ENCODE data around the gene ZBTB40. TPM values are rescaled to one million over a fixed set of nuclear protein-coding genes. Genes with fewer than 3 reads are reported as not detected.

Gene ZBTB40
- total RNA-seq, 6 experiments from 2014 or later = 8.8 to 12.2 (median 10.7) TPM

DNA sequence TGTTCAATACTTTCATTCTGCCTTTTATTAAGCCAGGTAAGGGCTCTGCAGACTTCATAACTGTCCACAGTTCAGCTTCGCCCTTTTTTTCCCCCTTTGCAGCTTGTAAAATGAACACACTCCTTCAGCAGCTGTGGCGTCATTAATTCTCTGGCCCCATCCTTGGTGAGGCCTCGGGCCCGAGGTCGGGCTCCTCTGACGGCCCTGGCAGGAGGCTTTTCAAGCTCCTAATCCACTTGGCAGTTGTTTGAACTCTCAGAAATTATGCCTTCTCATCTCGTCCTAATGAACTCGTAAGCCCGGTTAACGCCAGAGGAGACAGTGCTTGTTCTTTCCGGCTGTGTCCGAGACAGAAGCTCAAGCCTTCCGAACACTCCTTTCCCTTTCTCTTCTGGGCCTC, 93.5 kb downstream of the ZBTB40 start:
- TF ChIP-seq, protein P1, sequence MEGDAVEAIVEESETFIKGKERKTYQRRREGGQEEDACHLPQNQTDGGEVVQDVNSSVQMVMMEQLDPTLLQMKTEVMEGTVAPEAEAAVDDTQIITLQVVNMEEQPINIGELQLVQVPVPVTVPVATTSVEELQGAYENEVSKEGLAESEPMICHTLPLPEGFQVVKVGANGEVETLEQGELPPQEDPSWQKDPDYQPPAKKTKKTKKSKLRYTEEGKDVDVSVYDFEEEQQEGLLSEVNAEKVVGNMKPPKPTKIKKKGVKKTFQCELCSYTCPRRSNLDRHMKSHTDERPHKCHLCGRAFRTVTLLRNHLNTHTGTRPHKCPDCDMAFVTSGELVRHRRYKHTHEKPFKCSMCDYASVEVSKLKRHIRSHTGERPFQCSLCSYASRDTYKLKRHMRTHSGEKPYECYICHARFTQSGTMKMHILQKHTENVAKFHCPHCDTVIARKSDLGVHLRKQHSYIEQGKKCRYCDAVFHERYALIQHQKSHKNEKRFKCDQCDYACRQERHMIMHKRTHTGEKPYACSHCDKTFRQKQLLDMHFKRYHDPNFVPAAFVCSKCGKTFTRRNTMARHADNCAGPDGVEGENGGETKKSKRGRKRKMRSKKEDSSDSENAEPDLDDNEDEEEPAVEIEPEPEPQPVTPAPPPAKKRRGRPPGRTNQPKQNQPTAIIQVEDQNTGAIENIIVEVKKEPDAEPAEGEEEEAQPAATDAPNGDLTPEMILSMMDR (IDR thresholded peaks at IDR 0.05) = no peak
- H3K27ac Mint-ChIP-seq = no peak overlapping the region
- H3K36me3 Mint-ChIP-seq (ENCODE audit: low read depth) = no peaks in the 10 kb centered on the region
- DNase-seq = no peak
- H3K9me3 Mint-ChIP-seq = no peaks in the 10 kb centered on the region
- peaks cover 57% of the 10 kb centered on the region for H3K27me3 Mint-ChIP-seq (ENCODE audit: insufficient read depth)
- H3K4me3 Mint-ChIP-seq = no peak overlapping the region
- peaks cover 6% of the 10 kb centered on the region for H3K4me1 Mint-ChIP-seq (ENCODE audit: low read depth)

DNA sequence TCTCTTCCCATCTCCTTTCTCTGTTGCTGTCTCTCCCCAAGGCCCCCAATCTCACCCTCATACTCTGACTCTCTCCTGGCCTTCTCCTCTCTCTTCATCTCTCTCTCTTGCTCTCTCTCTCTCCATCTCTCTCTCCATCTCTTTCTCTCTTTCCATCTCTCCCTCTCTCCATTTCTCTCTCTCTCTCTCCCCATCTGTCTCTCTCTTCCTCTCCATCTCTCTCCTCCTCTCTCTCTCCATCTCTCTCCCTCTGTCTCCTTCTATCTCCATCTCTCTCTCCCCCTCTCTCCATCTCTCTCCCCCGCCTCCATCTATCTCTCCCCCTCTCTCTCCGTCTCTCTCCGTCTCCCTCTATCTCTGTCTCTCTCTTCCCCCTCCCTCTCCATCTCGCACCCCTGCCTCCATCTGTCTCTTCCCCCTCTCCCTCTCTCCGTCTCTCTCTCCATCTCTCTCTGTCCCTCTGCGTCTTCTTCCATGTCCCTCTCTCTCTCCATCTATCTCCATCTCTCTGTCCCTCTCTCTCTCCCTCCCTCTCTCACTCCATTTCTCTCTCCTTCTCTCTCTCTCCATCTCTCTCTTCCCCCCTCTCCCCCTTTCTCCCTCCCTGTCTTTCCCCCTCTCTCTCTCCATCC, 95.7 kb downstream of the ZBTB40 start:
- Mint-ChIP-seq H3K9me3 (no peaks in the 10 kb centered on the region), H3K36me3 (ENCODE audit: low read depth) (no peaks in the 10 kb centered on the region), H3K4me3 (no peak overlapping the region), H3K4me1 (ENCODE audit: low read depth) (no peaks in the 10 kb centered on the region), H3K27ac (no peak overlapping the region), H3K27me3 (ENCODE audit: insufficient read depth) (peaks cover 70% of the 10 kb centered on the region)
- TF ChIP-seq, protein P1 (IDR thresholded peaks at IDR 0.05) = no peak
- DNase-seq = no peak

DNA sequence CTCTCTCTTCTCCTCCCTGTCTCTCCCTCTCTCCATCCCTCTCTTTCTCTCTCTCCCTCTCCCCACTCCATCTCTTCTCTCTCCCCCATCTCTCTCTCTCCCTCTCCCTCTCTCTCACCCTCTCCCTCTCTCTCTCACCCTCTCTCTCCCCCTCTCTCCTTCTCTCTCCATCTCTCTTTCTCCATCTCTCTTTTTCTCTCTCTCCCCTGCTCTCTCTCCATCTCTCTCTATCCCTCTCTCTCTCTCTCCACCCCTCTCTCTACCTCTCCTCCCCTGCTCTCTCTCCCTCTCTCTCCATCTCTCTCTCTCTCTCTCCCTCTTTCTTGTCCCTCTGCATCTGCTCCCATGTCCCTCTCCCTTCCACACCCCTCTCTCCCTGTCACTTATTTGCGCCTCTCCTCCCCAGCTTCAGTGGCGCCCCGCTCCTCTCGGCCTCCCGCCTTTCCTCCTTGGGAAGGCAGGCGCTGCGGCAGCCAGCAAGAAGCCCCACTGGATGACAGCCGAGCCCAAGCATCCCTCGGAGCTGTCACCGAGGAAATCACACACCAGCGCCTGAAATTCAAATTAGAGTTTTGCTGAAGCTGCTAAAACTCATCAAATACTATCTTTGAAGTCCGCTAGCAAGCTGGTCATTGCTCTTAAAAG, 96.3 kb downstream of the ZBTB40 start:
- Mint-ChIP-seq H3K27me3 (ENCODE audit: insufficient read depth) (peaks cover 76% of the 10 kb centered on the region), H3K36me3 (ENCODE audit: low read depth) (no peaks in the 10 kb centered on the region), H3K9me3 (no peaks in the 10 kb centered on the region), H3K27ac (no peak overlapping the region), H3K4me1 (ENCODE audit: low read depth) (no peaks in the 10 kb centered on the region), H3K4me3 (no peak overlapping the region)
- TF ChIP-seq, protein P1 (IDR thresholded peaks at IDR 0.05) = no peak
- DNase-seq = no peak

DNA sequence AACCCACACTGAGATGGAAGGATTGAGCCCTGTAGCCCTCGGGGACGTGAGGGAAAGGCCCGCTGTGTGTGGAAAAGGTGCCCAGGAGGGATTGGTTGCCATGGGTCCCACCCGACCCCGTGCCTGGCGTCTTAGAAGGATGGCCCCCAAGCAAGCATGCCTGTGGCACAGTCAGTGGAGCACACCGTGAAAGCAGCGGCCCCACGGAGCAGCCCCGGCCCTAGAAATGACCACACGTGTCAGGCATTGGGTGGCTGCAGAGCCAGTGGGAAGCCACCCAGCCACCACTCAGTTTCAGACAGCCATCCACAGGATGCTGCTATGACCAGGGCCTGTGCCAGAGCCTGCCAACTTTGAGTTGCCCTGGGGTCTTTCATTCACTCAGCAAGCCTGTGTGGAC, 98.4 kb downstream of the ZBTB40 start:
- H3K27ac Mint-ChIP-seq = no peak overlapping the region
- H3K27me3 Mint-ChIP-seq (ENCODE audit: insufficient read depth) = peaks cover 83% of the 10 kb centered on the region

DNA sequence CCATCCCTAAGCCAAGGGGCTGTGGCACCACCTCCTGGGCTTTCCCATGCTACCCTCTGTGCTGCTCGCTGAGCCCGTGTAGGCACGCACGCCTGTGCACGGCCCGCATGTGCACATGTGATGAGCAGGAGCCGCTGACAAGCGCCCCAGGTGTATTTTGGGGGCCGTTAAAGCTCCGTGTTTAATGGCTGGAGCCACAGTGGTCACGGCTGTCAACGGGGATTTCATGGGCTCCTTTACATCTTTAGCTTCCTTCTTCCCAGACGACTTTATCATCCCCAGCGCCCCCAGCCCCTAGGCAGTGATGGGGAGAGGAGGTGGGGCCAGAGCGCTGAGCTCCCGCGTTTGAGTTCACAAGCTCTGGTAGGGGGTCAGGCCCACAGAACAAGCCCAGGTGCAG, 99.9 kb downstream of the ZBTB40 start:
- TF ChIP-seq, protein P1 (IDR thresholded peaks at IDR 0.05) = no peak
- no peak overlapping the region for H3K4me3 Mint-ChIP-seq
- H3K27ac Mint-ChIP-seq = no peak overlapping the region
- H3K36me3 Mint-ChIP-seq (ENCODE audit: low read depth) = no peaks in the 10 kb centered on the region
- DNase-seq = no peak
- no peaks in the 10 kb centered on the region for H3K9me3 Mint-ChIP-seq
- H3K4me1 Mint-ChIP-seq (ENCODE audit: low read depth) = no peaks in the 10 kb centered on the region
- H3K27me3 Mint-ChIP-seq (ENCODE audit: insufficient read depth) = peaks cover 77% of the 10 kb centered on the region

More for the DNA sequence above, 98.4 kb downstream of the ZBTB40 start:
- Mint-ChIP-seq H3K36me3 (ENCODE audit: low read depth) (no peaks in the 10 kb centered on the region), H3K4me1 (ENCODE audit: low read depth) (no peaks in the 10 kb centered on the region), H3K4me3 (no peak overlapping the region), H3K9me3 (no peaks in the 10 kb centered on the region)
- TF ChIP-seq, protein P1 (IDR thresholded peaks at IDR 0.05) = no peak
- no peak for DNase-seq
